NCI-H1930 (cell line): Measurements from ENCODE around the gene EPS15.
"Not testable (repeated sequence)": the region's sequence is repeated elsewhere in the genome, so short reads cannot be mapped to it uniquely, and the experiment has no call there.

ENCODE experiments used
- DNase-seq, 2 experiments: peaks; one replicate each; lab custom pipeline; 2025; lab: John Stamatoyannopoulos, UW

Gene EPS15

GRCh38 chr1:51331206-51332100 lies 187.6 kb downstream of the EPS15 start:
- no peak for DNase-seq

- DNase-seq = no peak
Observed at GRCh38 chr1:51330331-51331201, 188.5 kb downstream of the EPS15 start, which contains the start of gene TTC39A. TTC39A (minus strand) TSS chr1:51330562; CDS start chr1:51330477, 85 bp downstream.

GRCh38 chr1:51329443-51330325 lies 189.4 kb downstream of the EPS15 start:
- DNase-seq = no peak

GRCh38 chr1:51328926-51329325 lies 190.1 kb downstream of the EPS15 start:
- DNase-seq = no peak

- no peak for DNase-seq
Observed at GRCh38 chr1:51328279-51328678, 190.8 kb downstream of the EPS15 start.

- DNase-seq = no peak
Observed at GRCh38 chr1:51327386-51327785, 191.7 kb downstream of the EPS15 start.

GRCh38 chr1:51326839-51327238 lies 192.2 kb downstream of the EPS15 start:
- DNase-seq = no peak

- DNase-seq = no peak
Observed at GRCh38 chr1:51325878-51326755, 192.9 kb downstream of the EPS15 start.

- DNase-seq = no peak
Observed at GRCh38 chr1:51325391-51325790, 193.7 kb downstream of the EPS15 start.

GRCh38 chr1:51325011-51325385 lies 194.1 kb downstream of the EPS15 start:
- DNase-seq = not testable (repeated sequence)

GRCh38 chr1:51324251-51325010 lies 194.6 kb downstream of the EPS15 start:
- no peak for DNase-seq

GRCh38 chr1:51323778-51324177 lies 195.3 kb downstream of the EPS15 start:
- DNase-seq = no peak

- DNase-seq = no peak
Observed at GRCh38 chr1:51322417-51323101, 196.5 kb downstream of the EPS15 start.

- DNase-seq = no peak
Observed at GRCh38 chr1:51321924-51322280, 197.2 kb downstream of the EPS15 start.

- no peak for DNase-seq
Observed at GRCh38 chr1:51320967-51321923, 197.8 kb downstream of the EPS15 start.

- no peak for DNase-seq
Observed at GRCh38 chr1:51317798-51318197, 201.3 kb downstream of the EPS15 start.

- DNase-seq = no peak
Observed at GRCh38 chr1:51316846-51317120, 202.3 kb downstream of the EPS15 start.

- no peak for DNase-seq
Observed at GRCh38 chr1:51316113-51316845, 202.8 kb downstream of the EPS15 start.
